Ovary (tissue), 9 donors: ENCODE data around the gene PRR36. TPM values are rescaled to one million over a fixed set of nuclear protein-coding genes. Genes with fewer than 3 reads are reported as not detected.

Source experiments
- DNase-seq, 5 donors: peaks; one replicate each; pipeline ENCODE4 v3.0.0-alpha.2; 2019 to 2020
- H3K27ac ChIP-seq, 2 donors: fragments of 200-600 bp; one replicate each; pipeline versions ENCODE4 v1.5.1 to v1.8.0; 2019 to 2022
- H3K27me3 ChIP-seq: fragments of 200-600 bp; one replicate; pipeline ENCODE4 v1.8.0; 2022
- H3K36me3 ChIP-seq: fragments of 200-600 bp; sonication (generic); one replicate; pipeline ENCODE4 v1.5.1; 2019
- H3K4me1 ChIP-seq: one replicate; pipeline ENCODE4 v1.8.1; 2013; ENCODE audit warnings: mild to moderate bottlenecking, moderate library complexity; ENCODE audit not compliant: insufficient read depth
- H3K4me3 ChIP-seq: fragments of 200-600 bp; sonication (generic); one replicate; pipeline ENCODE4 v1.5.1; 2017
- H3K9me3 ChIP-seq, 2 donors: fragments of 200-600 bp in 1 of 2; sonication (generic) in 1 of 2; one replicate each; pipeline versions ENCODE4 v1.5.1 to v1.8.1; 2013 to 2019; ENCODE audit warnings: mild to moderate bottlenecking in 1 of 2, moderate library complexity in 1 of 2
- EP300 ChIP-seq: sonication (generic); formaldehyde crosslinking; IDR thresholded peaks from one replicate; pipeline ENCODE4 v1.6.1; 2017; ENCODE audit warnings: antibody characterized with exemption
- POLR2A ChIP-seq: fragments of 450-650 bp; IDR thresholded peaks from one replicate; pipeline ENCODE4 v1.6.1; 2017; ENCODE audit warnings: antibody characterized with exemption, mild to moderate bottlenecking, moderate library complexity
- WGBS, 3 donors: extraction: QIAGEN DNeasy Blood & Tissue Kit in 1 of 3; methylation state at CpG; one replicate each; pipeline versions ENCODE4 v1.1.5 to v1.1.7; 2013 to 2017; 5-methylcytosine and 5-hydroxymethylcytosine counted together
- intact Hi-C, 4 donors: fragments of 100-400 bp; cut with DNase I; formaldehyde crosslinking; loops; one replicate each; pipeline versions ENCODE4 v1.11.0 to v1.15.1; 2022 to 2023
- polyA plus RNA-seq, 2 donors: library from polyadenylated mRNA; stranded (reverse); fragments of 200-250 nt in 1 of 2; fragments of 350-450 nt in 1 of 2; fragmentation: Illumina TruSeq in 1 of 2; extraction: RNeasy Lipid Tissue Mini Kit (QIAGEN cat#74804) in 1 of 2; gene quantifications; one replicate each; pipeline ENCODE4 v1.2.3, GENCODE V29; 2013 to 2014
- total RNA-seq, 7 donors: library from RNA; depleted of rRNA in 2 of 7; stranded (reverse); fragments of >200 nt in 2 of 7; fragmentation: NEBNext Ultra II Directional in 3 of 7; extraction: Animal tissue kit (Norgen Biotek cat#: 25700) in 3 of 7; gene quantifications; one replicate each; pipeline versions ENCODE4 v1.1.0 to v1.2.4, GENCODE V29; 2016 to 2023
- TF ChIP-seq, protein P1 (sequence below), 3 donors: fragments of 450-650 bp in 2 of 3; fragments of 200-600 bp in 1 of 3; IDR thresholded peaks; one replicate each; pipeline versions ENCODE4 v1.5.1 to v1.8.0; 2016 to 2022; ENCODE audit warnings: antibody characterized with exemption in 3 of 3, mild to moderate bottlenecking in 1 of 3
- donor health status: DM: no; HTN: no; CAD: no; lungs with moderate emphysema.
- donor health status: DM: no; HTN: no; CAD: no.
- donor health status: Bipolar disorder and iron deficiency.
- donor health status: DM: yes; HTN: yes; CAD: no.
- donor health status: DM: no; HTN: no; CAD: no.
- donor health status: DM: yes; HTN: yes; CAD: no.

PRR36 gene
- total and polyA plus RNA-seq, 9 donors: 0.05 to 2.2 (median 0.60) TPM

- intact Hi-C loops: no loop called here
- no peak overlapping the region for H3K27ac ChIP-seq
- H3K27me3 ChIP-seq: no peaks in the 10 kb centered on the region
- WGBS, 3 donors: 3 to 4% (median 4%) methylated on average over 18 of the region's 18 CpGs
- peak overlapping the region; percentile 25 for H3K4me3 ChIP-seq
- no peaks in the 10 kb centered on the region for H3K9me3 ChIP-seq
- peaks cover 16% of the 10 kb centered on the region for H3K4me1 ChIP-seq
- TF ChIP-seq POLR2A: no peak
- no peaks in the 10 kb centered on the region for H3K36me3 ChIP-seq
- no peak for DNase-seq
Measured at GRCh38 chr19:7829166-7829520, 45.0 kb downstream of the PRR36 start.

- H3K4me3 ChIP-seq: no peak overlapping the region
- H3K27ac ChIP-seq: no peak overlapping the region
- no peaks in the 10 kb centered on the region for H3K4me1 ChIP-seq
- TF ChIP-seq POLR2A (no peak), EP300 (no peak)
- TF ChIP-seq, protein P1, sequence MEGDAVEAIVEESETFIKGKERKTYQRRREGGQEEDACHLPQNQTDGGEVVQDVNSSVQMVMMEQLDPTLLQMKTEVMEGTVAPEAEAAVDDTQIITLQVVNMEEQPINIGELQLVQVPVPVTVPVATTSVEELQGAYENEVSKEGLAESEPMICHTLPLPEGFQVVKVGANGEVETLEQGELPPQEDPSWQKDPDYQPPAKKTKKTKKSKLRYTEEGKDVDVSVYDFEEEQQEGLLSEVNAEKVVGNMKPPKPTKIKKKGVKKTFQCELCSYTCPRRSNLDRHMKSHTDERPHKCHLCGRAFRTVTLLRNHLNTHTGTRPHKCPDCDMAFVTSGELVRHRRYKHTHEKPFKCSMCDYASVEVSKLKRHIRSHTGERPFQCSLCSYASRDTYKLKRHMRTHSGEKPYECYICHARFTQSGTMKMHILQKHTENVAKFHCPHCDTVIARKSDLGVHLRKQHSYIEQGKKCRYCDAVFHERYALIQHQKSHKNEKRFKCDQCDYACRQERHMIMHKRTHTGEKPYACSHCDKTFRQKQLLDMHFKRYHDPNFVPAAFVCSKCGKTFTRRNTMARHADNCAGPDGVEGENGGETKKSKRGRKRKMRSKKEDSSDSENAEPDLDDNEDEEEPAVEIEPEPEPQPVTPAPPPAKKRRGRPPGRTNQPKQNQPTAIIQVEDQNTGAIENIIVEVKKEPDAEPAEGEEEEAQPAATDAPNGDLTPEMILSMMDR (IDR thresholded peaks at IDR 0.05): no peak
- H3K36me3 ChIP-seq: no peaks in the 10 kb centered on the region
- H3K27me3 ChIP-seq: no peaks in the 10 kb centered on the region
- no peak for DNase-seq
- no peaks in the 10 kb centered on the region for H3K9me3 ChIP-seq
- 29 to 44% (median 32%) methylated on average over 9 of the region's 9 CpGs for WGBS, 3 donors
- intact Hi-C loops: no loop called here
Measured at GRCh38 chr19:7823686-7824301, 50.4 kb downstream of the PRR36 start.

GRCh38 chr19:7822910-7823515 is 51.2 kb downstream of the PRR36 start:
- WGBS, 3 donors: 80 to 85% (median 81%) methylated on average over 4 of the region's 4 CpGs
- intact Hi-C loops: no loop called here
- H3K27me3 ChIP-seq: no peaks in the 10 kb centered on the region

DNA sequence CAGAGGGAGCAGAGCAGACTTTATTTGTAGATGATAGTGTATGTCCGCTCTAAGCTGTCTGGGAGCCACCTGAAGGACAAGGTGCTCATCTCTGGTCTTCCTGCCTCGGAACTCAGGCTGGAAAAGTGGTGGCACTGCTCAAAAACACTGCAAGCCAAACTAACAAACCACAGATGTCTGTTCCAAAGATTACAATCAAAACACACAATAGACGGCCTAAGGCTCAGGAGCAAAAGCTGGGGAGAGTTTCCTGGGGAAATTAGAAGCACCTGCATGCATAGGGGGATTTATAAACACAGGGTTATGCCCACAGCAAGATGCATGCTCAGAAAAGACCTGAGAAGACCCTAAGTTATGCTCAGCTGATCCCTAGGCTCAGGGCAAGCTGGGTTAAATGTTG is 53.6 kb downstream of the PRR36 start:
- Histone ChIP-seq H3K27ac (no peak overlapping the region), H3K9me3 (peaks cover 0 to 7% of the 10 kb centered on the region in 2 donors), H3K36me3 (no peaks in the 10 kb centered on the region), H3K4me3 (no peak overlapping the region), H3K4me1 (no peaks in the 10 kb centered on the region), H3K27me3 (no peaks in the 10 kb centered on the region)
- TF ChIP-seq, protein P1 (IDR thresholded peaks at IDR 0.05): no peak
- TF ChIP-seq POLR2A (no peak), EP300 (no peak)
- intact Hi-C loops: no loop called here
- DNase-seq: no peak
- 54 to 61% (median 55%) methylated on average over 3 of the region's 3 CpGs for WGBS, 3 donors

More at GRCh38 chr19:7822910-7823515, 51.2 kb downstream of the PRR36 start:
- Histone ChIP-seq H3K27ac (no peak overlapping the region), H3K4me3 (no peak overlapping the region), H3K9me3 (no peaks in the 10 kb centered on the region), H3K4me1 (no peaks in the 10 kb centered on the region), H3K36me3 (no peaks in the 10 kb centered on the region)
- TF ChIP-seq EP300 (no peak), POLR2A (no peak)
- TF ChIP-seq, protein P1 (IDR thresholded peaks at IDR 0.05): no peak
- DNase-seq: no peak

- DNase-seq: no peak
- peaks cover 0 to 7% of the 10 kb centered on the region in 2 donors for H3K9me3 ChIP-seq
- H3K27me3 ChIP-seq: no peaks in the 10 kb centered on the region
- TF ChIP-seq POLR2A (no peak), EP300 (no peak)
- TF ChIP-seq, protein P1 (IDR thresholded peaks at IDR 0.05): no peak
- H3K27ac ChIP-seq: no peak overlapping the region
- H3K4me3 ChIP-seq: no peak overlapping the region
- no peaks in the 10 kb centered on the region for H3K36me3 ChIP-seq
- WGBS, 3 donors: 84 to 89% (median 88%) methylated on average over 2 of the region's 2 CpGs
- H3K4me1 ChIP-seq: no peaks in the 10 kb centered on the region
- intact Hi-C loops: no loop called here
Measured at GRCh38 chr19:7819337-7819736, 54.9 kb downstream of the PRR36 start.
